ENCODE results near the gene DDI1.

The DDI1 gene
- 0 to 0.07 (median 0) reads per million in 18 experiments for total RNA-seq

GRCh38 chr11:104036588-104036987 is at the start of gene DDI1:
Gene DDI1 (plus strand): TSS chr11:104036640. CDS start chr11:104036823, 183 bp downstream.
- DNase-seq: no peak

- DNase-seq: no peak
These were observed 48.5 kb upstream of the DDI1 start for GRCh38 chr11:103987629-103988594.

- DNase-seq: no peak
These were observed 47.9 kb upstream of the DDI1 start for GRCh38 chr11:103988595-103988969.

GRCh38 chr11:103993507-103993906 is 42.9 kb upstream of the DDI1 start:
- no peak for DNase-seq

- DNase-seq: no peak
These were observed 42.3 kb upstream of the DDI1 start for GRCh38 chr11:103994094-103994493.

- no peak for DNase-seq
These were observed 41.9 kb upstream of the DDI1 start for GRCh38 chr11:103994518-103994917.

GRCh38 chr11:103995896-103996295 is 40.5 kb upstream of the DDI1 start:
- DNase-seq: no peak

GRCh38 chr11:103997082-103997481 is 39.4 kb upstream of the DDI1 start:
- no peak for DNase-seq

GRCh38 chr11:103998826-103999508 is 37.5 kb upstream of the DDI1 start:
- DNase-seq: no peak

GRCh38 chr11:104000798-104001197 is 35.6 kb upstream of the DDI1 start:
- DNase-seq: no peak

GRCh38 chr11:104001561-104002056 is 34.8 kb upstream of the DDI1 start:
- no peak for DNase-seq

GRCh38 chr11:104003491-104003890 is 32.9 kb upstream of the DDI1 start:
- no peak for DNase-seq

GRCh38 chr11:104005234-104005855 is 31.1 kb upstream of the DDI1 start:
- DNase-seq: no peak

GRCh38 chr11:104009744-104010143 is 26.7 kb upstream of the DDI1 start:
- DNase-seq: no peak

- DNase-seq: no peak
These were observed 25.4 kb upstream of the DDI1 start for GRCh38 chr11:104011044-104011443.

GRCh38 chr11:104015649-104016415 is 20.6 kb upstream of the DDI1 start:
- DNase-seq: no peak

GRCh38 chr11:104024572-104024971 is 11.9 kb upstream of the DDI1 start:
- no peak for DNase-seq

- no peak for DNase-seq
These were observed 7.8 kb upstream of the DDI1 start for GRCh38 chr11:104028476-104029263.

- no peak for DNase-seq
These were observed 3.3 kb upstream of the DDI1 start for GRCh38 chr11:104033134-104033533.

- DNase-seq: no peak
These were observed 2.9 kb upstream of the DDI1 start for GRCh38 chr11:104033561-104033960.

- no peak for DNase-seq
These were observed 555 bp downstream of the DDI1 start for GRCh38 chr11:104036995-104037394.
